Endothelial cell of umbilical vein (primary cell): ENCODE results near the gene LITAF.

Experiments used
- CTCF ChIP-seq, 2 donors: IDR thresholded peaks; 1 replicate in 1 of 2; 2 replicates in 1 of 2; pipeline ENCODE4 v1.5.1; 2011; ENCODE audit warnings: low read length in 2 of 2, mild to moderate bottlenecking in 2 of 2, moderate library complexity in 2 of 2, control low read depth in 1 of 2, inconsistent platforms in 1 of 2, low read depth in 1 of 2; ENCODE audit not compliant: insufficient read depth in 1 of 2; ENCODE audit errors: extremely low read depth in 1 of 2
- EZH2 ChIP-seq: IDR thresholded peaks from 2 replicates; pipeline ENCODE4 v1.6.1; 2012; ENCODE audit warnings: borderline replicate concordance, low read depth, mild to moderate bottlenecking, moderate library complexity, low read length, inconsistent platforms; ENCODE audit not compliant: severe bottlenecking
- POLR2A ChIP-seq: IDR thresholded peaks from 2 replicates; pipeline ENCODE4 v1.6.1; 2012; ENCODE audit warnings: low read depth, mild to moderate bottlenecking, control low read depth, low read length

GRCh38 chr16:11539641-11540050 lies 47.1 kb downstream of the LITAF start:
- TF ChIP-seq POLR2A (no peak), EZH2 (no peak), CTCF (IDR thresholded peaks at IDR 0.05; ENCODE audit: extremely low read depth in 1 of 2, insufficient read depth in 1 of 2, low read depth in 1 of 2, low read length in 2 of 2) (no peak)
